Mesendoderm (in vitro differentiated cells): ENCODE data around the gene SH3BP1.

Source experiments
- DNase-seq: peaks from one replicate; pipeline ENCODE4 v3.0.0; 2013
- H2AK5ac ChIP-seq: 2 replicates; pipeline ENCODE4 v1.6.1; 2013; ENCODE audit warnings: low read length, inconsistent platforms
- H2BK120ac ChIP-seq: 2 replicates; pipeline ENCODE4 v1.6.1; 2013; ENCODE audit warnings: low read depth, mild to moderate bottlenecking, low read length, moderate library complexity, mixed read lengths
- H2BK15ac ChIP-seq: replicated peaks from 2 replicates; pipeline ENCODE4 v1.6.1; 2013; ENCODE audit warnings: low read depth, mild to moderate bottlenecking, moderate library complexity
- H2BK5ac ChIP-seq: 2 replicates; pipeline ENCODE4 v1.6.1; 2013; ENCODE audit warnings: low read length, inconsistent platforms
- H3K18ac ChIP-seq: 2 replicates; pipeline ENCODE4 v1.6.1; 2013; ENCODE audit warnings: mild to moderate bottlenecking, low read length, mixed read lengths
- H3K23ac ChIP-seq: one replicate; pipeline ENCODE4 v1.6.1; 2013; ENCODE audit warnings: low read length
- H3K27ac ChIP-seq: 2 replicates; pipeline ENCODE4 v1.5.1; 2013; ENCODE audit warnings: low read depth, mild to moderate bottlenecking, inconsistent platforms, low read length, moderate library complexity
- H3K27me3 ChIP-seq: 2 replicates; pipeline ENCODE4 v1.6.1; 2013; ENCODE audit warnings: low read length, control low read depth, mild to moderate bottlenecking, inconsistent platforms; ENCODE audit not compliant: insufficient read depth, poor library complexity
- H3K36me3 ChIP-seq: 2 replicates; pipeline ENCODE4 v1.6.1; 2013; ENCODE audit warnings: low read length, inconsistent platforms; ENCODE audit not compliant: control insufficient read depth, insufficient read depth
- H3K4ac ChIP-seq: one replicate; pipeline ENCODE4 v1.6.1; 2013; ENCODE audit warnings: low read depth, mild to moderate bottlenecking, low read length, moderate library complexity
- H3K4me1 ChIP-seq: 2 replicates; pipeline ENCODE4 v1.6.1; 2013; ENCODE audit warnings: low read depth, low read length, inconsistent platforms; ENCODE audit not compliant: control insufficient read depth
- H3K4me2 ChIP-seq: 2 replicates; pipeline ENCODE4 v1.6.1; 2013; ENCODE audit warnings: low read length
- H3K4me3 ChIP-seq: 2 replicates; pipeline ENCODE4 v1.5.1; 2013; ENCODE audit warnings: mild to moderate bottlenecking, low read length
- H3K56ac ChIP-seq: one replicate; pipeline ENCODE4 v1.6.1; 2013; ENCODE audit warnings: low read length
- H3K79me1 ChIP-seq: 2 replicates; pipeline ENCODE4 v1.6.1; 2013; ENCODE audit warnings: low read length, inconsistent platforms
- H3K79me2 ChIP-seq: 2 replicates; pipeline ENCODE4 v1.6.1; 2013; ENCODE audit warnings: mild to moderate bottlenecking, low read length; ENCODE audit not compliant: control insufficient read depth, insufficient read depth
- H3K9ac ChIP-seq: 2 replicates; pipeline ENCODE4 v1.6.1; 2013; ENCODE audit warnings: low read length, inconsistent platforms
- H4K5ac ChIP-seq: one replicate; pipeline ENCODE4 v1.6.1; 2013; ENCODE audit warnings: low read length
- H4K8ac ChIP-seq: one replicate; pipeline ENCODE4 v1.6.1; 2013; ENCODE audit warnings: low read depth, mild to moderate bottlenecking, control low read depth, low read length, moderate library complexity
- WGBS: extraction: QIAGEN DNeasy Blood & Tissue Kit; methylation state at CpG from one replicate; pipeline ENCODE4 v1.1.7; 2013; ENCODE audit warnings: low lambda C conversion rate, missing lambda C conversion rate; ENCODE audit not compliant: insufficient coverage; ENCODE audit errors: extremely low coverage; 5-methylcytosine and 5-hydroxymethylcytosine counted together

Gene SH3BP1

DNA sequence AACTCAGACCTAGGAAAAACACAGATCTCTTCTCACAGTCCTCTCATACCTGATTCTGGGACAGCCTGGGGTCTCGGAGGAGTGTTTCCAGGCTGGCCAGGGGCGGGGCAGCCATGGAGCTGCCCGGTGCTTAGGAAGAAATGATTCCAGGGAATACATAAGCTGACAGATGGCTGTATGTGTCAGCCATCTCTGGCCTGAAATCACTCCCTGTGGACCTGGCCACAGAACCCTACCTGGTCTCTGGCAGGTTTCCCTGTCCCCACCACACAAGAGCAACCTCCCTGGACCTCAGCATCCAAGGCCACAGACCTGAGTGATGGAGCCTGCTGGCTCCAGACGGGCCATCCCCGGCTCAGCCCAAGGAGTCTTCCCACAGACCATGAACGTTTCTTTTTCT is 20.8 kb upstream of the SH3BP1 start:
- WGBS: no CpG with 5 or more reads among the region's 6 CpGs
- no peaks in the 10 kb centered on the region for H3K27me3 ChIP-seq
- H3K23ac ChIP-seq: no peak overlapping the region
- H4K8ac ChIP-seq: no peak overlapping the region
- no peak overlapping the region for H3K4ac ChIP-seq
- H2BK5ac ChIP-seq: no peak overlapping the region
- no peak overlapping the region for H2BK15ac ChIP-seq
- H2BK120ac ChIP-seq: no peak overlapping the region
- no peak overlapping the region for H3K56ac ChIP-seq
- no peak overlapping the region for H2AK5ac ChIP-seq
- no peak overlapping the region for H4K5ac ChIP-seq
- no peak overlapping the region for H3K18ac ChIP-seq
- no peak overlapping the region for H3K9ac ChIP-seq
- no peak overlapping the region for H3K27ac ChIP-seq
- H3K4me3 ChIP-seq: no peak overlapping the region
- H3K4me1 ChIP-seq: peaks cover under 1% of the 10 kb centered on the region
- H3K79me2 ChIP-seq: no peaks in the 10 kb centered on the region
- no peaks in the 10 kb centered on the region for H3K79me1 ChIP-seq
- peaks cover 7% of the 10 kb centered on the region for H3K36me3 ChIP-seq
- DNase-seq: no peak
- no peak overlapping the region for H3K4me2 ChIP-seq

DNA sequence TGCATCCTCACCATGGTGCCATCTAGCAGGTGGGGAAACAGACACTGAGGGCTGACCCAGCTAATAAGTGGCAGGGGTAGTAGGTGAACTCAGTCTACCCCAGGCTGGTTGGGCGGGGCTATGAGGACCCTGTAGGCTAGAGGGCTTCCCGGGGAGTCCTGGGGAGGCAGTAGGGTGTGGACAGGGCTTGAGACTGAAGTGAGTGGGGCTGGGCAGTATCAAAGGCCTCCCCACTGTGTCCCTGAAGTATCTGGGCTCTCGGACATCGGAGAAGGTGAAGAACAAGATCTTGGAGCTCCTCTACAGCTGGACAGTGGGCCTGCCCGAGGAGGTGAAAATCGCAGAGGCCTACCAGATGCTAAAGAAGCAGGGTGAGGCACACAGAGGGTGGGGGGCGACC is 19.5 kb upstream of the SH3BP1 start:
- H2BK120ac ChIP-seq: no peak overlapping the region
- no peaks in the 10 kb centered on the region for H3K27me3 ChIP-seq
- H3K4me1 ChIP-seq: peaks cover 1% of the 10 kb centered on the region
- no CpG with 5 or more reads among the region's 7 CpGs for WGBS
- no peak overlapping the region for H4K8ac ChIP-seq
- no peak overlapping the region for H3K23ac ChIP-seq
- no peak overlapping the region for H2AK5ac ChIP-seq
- no peak overlapping the region for H3K9ac ChIP-seq
- H2BK5ac ChIP-seq: no peak overlapping the region
- no peaks in the 10 kb centered on the region for H3K79me1 ChIP-seq
- no peak overlapping the region for H3K4me2 ChIP-seq
- H3K4me3 ChIP-seq: no peak overlapping the region
- H2BK15ac ChIP-seq: no peak overlapping the region
- no peak overlapping the region for H4K5ac ChIP-seq
- H3K79me2 ChIP-seq: no peaks in the 10 kb centered on the region
- peaks cover 3% of the 10 kb centered on the region for H3K36me3 ChIP-seq
- no peak overlapping the region for H3K4ac ChIP-seq
- H3K18ac ChIP-seq: no peak overlapping the region
- DNase-seq: no peak
- H3K27ac ChIP-seq: no peak overlapping the region
- no peak overlapping the region for H3K56ac ChIP-seq

DNA sequence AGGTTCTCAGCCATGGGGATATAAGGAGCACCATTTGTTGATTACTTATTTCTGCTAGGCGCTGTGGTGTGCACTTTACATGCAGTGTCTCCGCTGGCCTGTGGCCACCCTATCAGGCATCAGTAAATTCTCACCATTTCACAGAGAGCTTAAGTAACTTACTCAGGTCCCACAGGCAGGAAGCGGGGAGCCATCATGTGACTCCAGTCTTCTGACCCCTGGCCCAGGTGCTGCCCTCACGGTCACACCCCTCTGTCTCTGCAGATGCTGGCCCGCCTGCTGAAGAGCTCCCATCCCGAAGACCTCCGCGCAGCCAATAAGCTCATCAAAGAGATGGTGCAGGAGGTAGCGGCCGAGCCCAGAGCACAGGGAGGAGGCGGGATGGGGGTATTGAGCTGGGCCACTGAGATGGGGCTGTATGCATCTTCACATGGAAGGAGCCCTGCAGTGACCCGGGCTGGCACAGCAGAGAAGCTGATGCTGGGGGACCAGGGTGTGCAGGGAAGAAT is 18.1 kb upstream of the SH3BP1 start:
- Histone ChIP-seq H3K23ac (no peak overlapping the region), H3K36me3 (peaks cover 3% of the 10 kb centered on the region), H3K4me1 (peaks cover 1% of the 10 kb centered on the region), H3K27me3 (no peaks in the 10 kb centered on the region), H4K8ac (no peak overlapping the region), H3K18ac (no peak overlapping the region), H2BK15ac (no peak overlapping the region), H3K79me2 (no peaks in the 10 kb centered on the region), H3K79me1 (no peaks in the 10 kb centered on the region), H2AK5ac (no peak overlapping the region), H3K4me3 (no peak overlapping the region), H3K56ac (no peak overlapping the region), H4K5ac (no peak overlapping the region), H2BK5ac (no peak overlapping the region), H3K27ac (no peak overlapping the region), H3K4ac (no peak overlapping the region), H2BK120ac (no peak overlapping the region), H3K9ac (no peak overlapping the region), H3K4me2 (no peak overlapping the region)
- WGBS: no CpG with 5 or more reads among the region's 12 CpGs
- no peak for DNase-seq

- H3K4me1 ChIP-seq: peaks cover 1% of the 10 kb centered on the region
- H3K4ac ChIP-seq: no peak overlapping the region
- H3K27me3 ChIP-seq: no peaks in the 10 kb centered on the region
- H2AK5ac ChIP-seq: no peak overlapping the region
- no peaks in the 10 kb centered on the region for H3K36me3 ChIP-seq
- no peak overlapping the region for H2BK15ac ChIP-seq
- no peak overlapping the region for H3K56ac ChIP-seq
- H2BK120ac ChIP-seq: no peak overlapping the region
- H4K5ac ChIP-seq: no peak overlapping the region
- no peak overlapping the region for H3K27ac ChIP-seq
- WGBS: no CpG with 5 or more reads among the region's 22 CpGs
- H3K18ac ChIP-seq: no peak overlapping the region
- H2BK5ac ChIP-seq: no peak overlapping the region
- no peaks in the 10 kb centered on the region for H3K79me1 ChIP-seq
- no peak overlapping the region for H3K4me2 ChIP-seq
- H3K4me3 ChIP-seq: no peak overlapping the region
- peak; percentile 78 for DNase-seq
- no peak overlapping the region for H3K9ac ChIP-seq
- H3K79me2 ChIP-seq: no peaks in the 10 kb centered on the region
- no peak overlapping the region for H3K23ac ChIP-seq
- H4K8ac ChIP-seq: no peak overlapping the region
Observed at GRCh38 chr22:37623075-37624016, 16.1 kb upstream of the SH3BP1 start.

DNA sequence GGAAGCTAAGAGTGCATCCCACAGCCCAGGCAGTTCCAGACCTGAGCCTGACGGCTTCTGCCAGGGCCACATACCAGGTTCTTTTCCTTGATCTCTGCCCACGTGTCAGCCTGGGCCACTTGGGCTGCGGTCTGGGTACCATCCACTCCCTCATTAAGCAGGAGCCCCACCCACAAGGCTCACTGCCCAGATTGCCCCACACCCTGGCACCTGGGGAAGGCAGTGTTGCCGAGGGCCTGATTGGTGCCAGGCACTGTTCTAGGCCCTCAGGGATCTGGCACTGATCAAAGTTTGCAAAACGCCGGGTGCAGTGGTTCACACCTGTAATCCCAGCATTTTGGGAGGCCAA is 15.5 kb upstream of the SH3BP1 start:
- Histone ChIP-seq H3K27ac (no peak overlapping the region), H2BK15ac (no peak overlapping the region), H2BK120ac (no peak overlapping the region), H3K4me2 (no peak overlapping the region), H3K79me2 (no peaks in the 10 kb centered on the region), H3K4me3 (no peak overlapping the region), H3K4me1 (peaks cover 1% of the 10 kb centered on the region), H3K27me3 (no peaks in the 10 kb centered on the region), H2BK5ac (no peak overlapping the region), H3K36me3 (no peaks in the 10 kb centered on the region), H3K79me1 (no peaks in the 10 kb centered on the region), H4K5ac (no peak overlapping the region), H3K18ac (no peak overlapping the region), H3K9ac (no peak overlapping the region), H2AK5ac (no peak overlapping the region), H3K23ac (no peak overlapping the region), H4K8ac (no peak overlapping the region), H3K56ac (no peak overlapping the region), H3K4ac (no peak overlapping the region)
- DNase-seq: no peak
- WGBS: no CpG with 5 or more reads among the region's 6 CpGs
